ENCODE results near the gene MPP2.

The MPP2 gene, protein sequence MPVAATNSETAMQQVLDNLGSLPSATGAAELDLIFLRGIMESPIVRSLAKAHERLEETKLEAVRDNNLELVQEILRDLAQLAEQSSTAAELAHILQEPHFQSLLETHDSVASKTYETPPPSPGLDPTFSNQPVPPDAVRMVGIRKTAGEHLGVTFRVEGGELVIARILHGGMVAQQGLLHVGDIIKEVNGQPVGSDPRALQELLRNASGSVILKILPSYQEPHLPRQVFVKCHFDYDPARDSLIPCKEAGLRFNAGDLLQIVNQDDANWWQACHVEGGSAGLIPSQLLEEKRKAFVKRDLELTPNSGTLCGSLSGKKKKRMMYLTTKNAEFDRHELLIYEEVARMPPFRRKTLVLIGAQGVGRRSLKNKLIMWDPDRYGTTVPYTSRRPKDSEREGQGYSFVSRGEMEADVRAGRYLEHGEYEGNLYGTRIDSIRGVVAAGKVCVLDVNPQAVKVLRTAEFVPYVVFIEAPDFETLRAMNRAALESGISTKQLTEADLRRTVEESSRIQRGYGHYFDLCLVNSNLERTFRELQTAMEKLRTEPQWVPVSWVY

DNA sequence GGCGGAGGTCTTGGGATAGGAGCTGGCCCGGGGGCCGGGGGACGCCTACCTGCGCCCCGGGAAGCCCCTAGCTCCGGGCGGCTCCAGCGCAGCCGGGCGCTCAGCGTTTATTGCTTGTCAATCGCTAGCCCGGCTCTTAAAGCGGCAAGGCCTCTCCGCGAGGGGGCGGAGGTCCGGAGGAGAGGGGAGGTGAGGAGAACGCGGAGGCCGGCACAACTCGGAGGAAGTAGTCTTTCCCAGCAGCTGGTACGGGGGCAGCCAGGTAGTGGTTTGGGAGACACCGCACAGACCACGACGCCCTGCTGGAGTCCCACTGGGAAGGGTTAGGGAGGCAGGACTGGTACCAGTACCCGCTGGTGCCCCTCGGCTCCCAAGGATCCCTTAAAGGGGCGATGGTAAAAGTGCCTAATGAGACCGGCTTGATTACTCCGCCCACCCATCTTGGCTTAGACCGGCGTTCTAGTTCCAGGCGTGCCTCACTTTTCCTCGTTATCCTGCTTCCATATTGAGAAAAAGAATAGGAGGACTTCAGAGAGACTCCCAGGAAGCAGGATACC lies at the start of gene MPP2:
TSS of gene MPP2 (minus strand) at position 112 of the 557 bp plus-strand sequence. CDS start 3,076 bp downstream, outside the sequence.
- peak; percentile 59 for DNase-seq

DNA sequence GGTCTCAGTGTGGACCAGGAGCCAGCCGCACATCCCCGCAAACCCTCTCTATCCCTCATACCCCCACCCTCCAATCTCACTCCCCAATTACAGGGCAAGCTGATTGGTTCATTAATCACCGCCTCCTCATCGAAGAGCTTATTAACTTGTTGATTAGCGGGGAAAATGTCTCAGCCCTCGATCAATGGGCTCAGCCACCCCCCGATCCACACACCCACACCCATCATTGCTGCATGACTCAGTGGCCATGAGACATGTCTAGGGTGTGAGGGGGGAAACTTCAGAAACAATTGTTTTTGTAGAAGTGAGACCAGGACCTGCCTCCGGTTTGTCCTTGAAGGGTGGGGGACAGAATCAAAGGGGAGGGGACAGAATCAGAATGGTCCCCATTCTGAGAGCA lies 48.9 kb upstream of the MPP2 start:
- no peak for DNase-seq

DNA sequence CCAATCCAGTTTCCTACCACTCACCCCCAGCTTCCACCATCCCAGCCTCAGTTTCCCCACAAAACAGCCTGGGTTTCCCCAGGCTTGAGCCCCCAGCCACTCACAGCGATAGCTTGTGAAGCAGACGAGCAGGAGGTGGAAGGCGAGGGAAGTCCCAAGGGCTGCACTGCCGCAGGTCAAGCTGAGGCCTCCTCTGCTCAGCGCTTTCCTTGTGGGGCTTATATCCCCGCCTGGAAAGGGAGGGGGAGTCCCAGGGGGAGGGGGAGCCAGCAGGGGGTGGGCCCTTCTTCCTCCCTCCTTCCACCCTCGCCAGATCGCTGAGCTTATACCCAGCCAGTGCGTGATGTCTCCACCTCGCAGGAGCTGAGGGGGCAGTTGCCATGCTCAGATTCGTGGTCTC lies 46.4 kb upstream of the MPP2 start, which contains the start of gene PYY:
TSS of gene PYY (minus strand) at position 195 of the 400 bp plus-strand sequence. CDS start 457 bp downstream, outside the sequence.
- DNase-seq, result no peak

DNA sequence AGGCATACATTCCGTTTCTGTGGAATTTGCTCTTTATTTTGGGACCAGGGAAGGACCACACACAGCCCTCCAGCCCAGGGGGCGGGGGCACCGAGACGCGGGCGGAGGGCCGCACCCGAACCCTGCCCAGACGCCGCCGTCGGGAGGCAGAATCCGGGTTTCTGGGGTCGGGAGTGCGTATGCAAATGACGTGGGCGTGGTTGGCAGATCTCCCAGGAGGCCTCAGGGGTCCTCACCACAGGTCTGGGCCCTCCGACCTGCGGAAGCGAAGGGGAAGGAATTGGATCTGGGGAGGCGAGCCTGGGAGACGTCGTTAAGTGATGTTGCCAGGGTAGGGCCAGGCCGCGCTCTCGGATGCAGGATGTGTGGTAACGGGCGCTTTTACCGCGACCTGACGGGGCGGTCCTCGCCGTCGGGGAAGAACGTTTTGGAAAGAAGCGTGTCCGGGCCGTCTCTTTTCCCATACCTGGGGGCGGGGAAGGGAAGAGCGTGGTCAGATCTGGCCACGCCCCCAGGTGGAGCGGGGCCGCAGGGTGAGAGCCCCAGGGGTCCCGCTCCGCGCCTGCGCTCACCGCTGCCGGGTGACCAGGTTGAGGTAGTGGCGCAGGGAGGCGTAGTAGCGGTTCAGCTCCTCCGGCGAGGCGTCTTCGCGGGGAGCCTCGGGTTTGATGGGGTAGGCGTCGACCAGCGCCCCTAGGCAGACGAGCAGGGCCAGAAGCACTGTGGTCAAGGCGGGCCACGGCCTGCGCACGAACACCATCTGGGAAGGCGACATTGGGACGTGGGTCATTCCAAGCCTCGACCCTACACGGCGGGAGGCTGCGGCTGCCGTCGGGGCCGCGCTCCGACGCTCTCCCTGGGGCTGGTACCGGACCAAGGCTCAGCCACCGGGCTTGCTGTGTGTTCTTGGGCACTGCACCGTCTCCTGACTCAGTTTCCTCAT lies 45.7 kb upstream of the MPP2 start:
- DNase-seq, result peak; percentile 39

DNA sequence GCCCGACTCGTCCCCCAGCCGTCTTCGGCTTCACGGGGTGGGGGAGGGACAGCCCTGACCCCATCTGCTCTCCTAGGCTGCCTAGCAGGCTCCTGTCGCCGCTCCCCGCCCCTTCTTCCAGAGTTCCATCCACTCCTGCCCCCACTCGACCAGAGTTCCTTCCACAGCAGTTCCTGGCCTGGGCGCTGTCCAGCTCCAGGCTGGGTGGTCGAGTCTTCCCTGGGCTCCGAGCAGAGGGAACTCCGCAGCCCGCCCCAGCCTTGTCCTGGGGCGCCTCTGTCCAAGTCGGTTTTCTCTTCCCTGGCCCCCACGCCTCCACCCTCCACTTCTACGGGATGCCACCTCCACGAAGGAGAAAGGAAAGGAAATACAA lies 45.0 kb upstream of the MPP2 start:
- no peak for DNase-seq

DNA sequence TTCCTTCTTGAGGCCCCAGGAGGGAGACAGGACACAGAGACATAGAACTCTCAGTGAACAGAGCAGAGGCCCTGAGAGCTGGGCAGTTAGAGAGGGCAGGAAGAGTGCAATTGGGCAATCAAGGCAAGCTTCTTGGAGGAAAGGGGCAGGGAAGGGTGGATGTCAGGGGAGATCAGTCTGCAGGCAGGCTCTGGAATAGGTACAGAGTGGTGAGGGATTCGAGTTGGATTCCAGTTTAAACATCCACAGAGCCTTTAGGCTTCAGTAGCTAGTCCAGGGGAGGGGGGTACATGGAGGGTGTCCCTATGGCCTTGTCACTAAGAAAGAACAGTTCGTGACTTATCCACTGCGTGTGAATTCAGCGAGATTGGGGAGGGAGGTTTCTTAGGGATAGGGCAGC lies 44.4 kb upstream of the MPP2 start:
- DNase-seq, result no peak

DNA sequence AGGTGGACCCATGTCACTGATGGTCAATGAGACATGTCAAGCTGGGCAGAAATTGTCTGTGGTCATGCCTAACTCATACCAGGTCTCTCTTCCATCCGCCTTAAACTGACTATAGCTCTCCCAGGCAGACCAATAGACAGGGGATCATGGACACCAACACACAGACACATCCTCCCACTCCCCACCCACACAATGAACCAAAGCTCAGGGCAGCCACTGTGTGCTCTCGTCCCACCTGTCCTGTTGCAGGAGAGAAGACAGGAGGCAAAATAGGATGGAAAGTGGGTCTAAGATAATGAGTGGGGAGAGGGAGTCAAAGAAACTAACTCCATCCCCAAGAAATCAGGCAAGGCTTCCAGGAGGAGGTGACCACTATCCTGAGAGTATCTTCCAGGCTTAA lies 43.2 kb upstream of the MPP2 start:
- DNase-seq, result no peak

DNA sequence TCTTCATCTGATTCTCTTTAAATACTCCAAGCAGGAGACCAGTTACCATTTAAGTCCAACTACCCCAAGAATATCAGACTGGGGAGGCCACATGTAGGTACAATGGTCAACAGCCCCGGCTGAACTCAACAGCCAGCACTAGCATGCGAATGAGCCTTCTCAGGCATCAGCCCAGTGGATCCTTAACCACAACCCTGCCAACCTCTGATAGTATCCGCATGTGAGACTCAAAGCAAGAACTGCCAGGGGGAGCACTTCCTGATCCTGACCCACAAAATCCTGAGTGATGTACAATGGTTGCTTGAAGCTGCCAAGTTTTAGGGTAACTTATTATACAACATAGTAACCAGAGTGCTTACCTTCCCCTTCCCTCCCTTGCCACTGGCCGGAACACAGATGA lies 42.4 kb upstream of the MPP2 start:
- no peak for DNase-seq

DNA sequence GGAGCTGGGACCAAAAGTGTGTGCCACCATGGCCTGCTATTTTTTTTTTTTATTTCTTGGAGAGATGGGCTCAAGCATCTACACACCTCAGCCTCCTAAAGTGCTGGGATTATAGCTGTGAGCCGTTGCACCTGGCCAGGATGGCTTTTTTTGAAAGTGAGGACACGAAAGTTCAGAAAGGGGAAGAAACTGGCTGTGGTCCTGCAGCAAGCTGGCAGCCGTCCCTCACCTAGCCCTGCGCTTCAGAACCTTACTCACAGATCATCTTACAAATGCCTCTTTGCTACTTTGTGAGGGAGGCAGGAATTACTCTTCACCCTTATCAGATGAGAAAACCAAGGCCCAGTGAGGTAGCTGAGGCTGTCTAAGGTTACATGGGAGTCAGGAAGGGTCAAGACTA lies 39.4 kb upstream of the MPP2 start:
- DNase-seq, result no peak

DNA sequence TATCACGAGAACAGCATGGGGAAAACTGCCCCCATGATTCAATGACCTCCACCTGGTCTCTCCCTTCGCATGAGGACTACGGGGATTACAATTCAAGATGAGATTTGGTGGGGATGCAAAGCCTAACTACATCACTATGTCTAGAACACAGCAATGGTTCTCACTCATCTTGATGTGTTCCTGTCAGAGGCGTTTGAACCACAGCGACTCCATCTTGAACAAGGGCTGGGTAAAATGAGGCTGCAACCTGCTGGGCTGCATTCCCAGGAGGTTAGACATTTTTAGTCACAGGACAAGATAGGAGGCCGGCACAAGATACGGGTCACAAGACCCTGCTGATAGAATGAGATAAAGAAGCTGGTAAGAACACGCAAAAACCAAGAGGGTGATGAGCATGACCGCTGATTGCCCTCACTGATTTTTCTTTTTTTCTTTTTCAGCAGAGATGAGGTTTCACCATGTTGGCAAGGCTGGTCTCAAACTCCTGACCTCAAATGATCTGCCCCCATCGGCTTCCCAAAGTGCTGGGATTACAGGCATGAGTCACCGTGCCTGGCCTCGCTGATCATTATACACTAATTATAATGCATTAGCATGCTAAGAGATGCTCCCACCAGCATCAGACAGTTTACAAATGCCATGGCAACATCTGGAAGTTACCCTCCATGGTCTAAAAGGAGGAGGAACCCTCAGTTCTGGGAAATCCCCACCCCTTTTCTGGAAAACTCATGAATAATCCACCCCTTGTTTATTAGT lies 37.9 kb upstream of the MPP2 start:
- DNase-seq, result no peak

DNA sequence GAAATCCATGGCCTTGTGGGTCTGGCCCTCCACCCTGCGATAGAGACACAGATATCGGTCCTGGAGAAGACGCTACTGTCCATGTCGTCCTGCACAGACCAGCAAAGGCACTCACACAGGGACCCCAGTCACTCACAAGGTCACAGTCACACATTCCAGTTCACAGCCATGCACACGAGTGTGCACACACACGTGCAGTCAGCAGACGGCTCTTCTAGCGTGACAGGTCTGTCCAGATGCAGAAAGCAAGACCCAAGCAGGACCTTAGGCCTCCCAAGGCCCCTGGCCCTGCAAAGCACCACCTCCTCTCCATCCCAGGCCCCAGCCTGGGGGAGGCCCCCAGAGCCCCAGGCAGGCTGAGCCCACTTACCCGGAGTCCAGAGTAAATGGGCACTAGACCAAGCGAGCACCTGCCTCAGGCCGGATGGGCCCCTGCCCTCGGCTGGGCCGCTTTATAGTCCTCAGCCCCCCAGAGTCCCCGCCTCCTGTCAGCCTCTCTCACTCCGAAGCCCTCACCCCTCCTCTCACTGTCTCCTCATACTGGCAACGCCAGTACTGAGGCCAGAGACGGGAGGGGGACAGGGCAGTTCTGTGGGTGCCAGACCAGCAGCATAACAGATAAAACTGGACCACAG lies 34.8 kb upstream of the MPP2 start, which contains the start of gene PPY:
TSS of gene PPY (minus strand) at position 426 of the 635 bp plus-strand sequence. CDS start 822 bp downstream, outside the sequence.
- DNase-seq, result no peak

DNA sequence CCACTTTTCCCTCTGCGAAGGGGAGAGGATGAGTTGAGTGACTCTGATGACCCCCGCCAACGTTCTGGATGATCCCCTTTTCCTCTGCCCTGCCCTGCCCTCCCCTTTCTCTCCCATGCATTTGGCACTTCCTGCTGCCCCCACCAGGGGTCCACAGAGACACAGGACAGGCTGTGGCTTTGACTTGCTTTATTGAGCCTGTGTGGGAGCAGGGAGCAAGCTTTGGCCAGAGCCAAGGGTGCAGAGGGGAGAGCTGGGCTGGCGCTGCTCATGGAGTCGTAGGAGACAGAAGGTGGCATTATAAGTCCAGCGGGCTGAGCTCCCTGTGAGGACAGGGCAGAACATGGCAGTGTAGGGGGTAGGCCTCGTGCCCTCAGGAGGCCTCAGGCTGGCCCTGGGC lies 33.3 kb upstream of the MPP2 start:
- peak; percentile 65 for DNase-seq

DNA sequence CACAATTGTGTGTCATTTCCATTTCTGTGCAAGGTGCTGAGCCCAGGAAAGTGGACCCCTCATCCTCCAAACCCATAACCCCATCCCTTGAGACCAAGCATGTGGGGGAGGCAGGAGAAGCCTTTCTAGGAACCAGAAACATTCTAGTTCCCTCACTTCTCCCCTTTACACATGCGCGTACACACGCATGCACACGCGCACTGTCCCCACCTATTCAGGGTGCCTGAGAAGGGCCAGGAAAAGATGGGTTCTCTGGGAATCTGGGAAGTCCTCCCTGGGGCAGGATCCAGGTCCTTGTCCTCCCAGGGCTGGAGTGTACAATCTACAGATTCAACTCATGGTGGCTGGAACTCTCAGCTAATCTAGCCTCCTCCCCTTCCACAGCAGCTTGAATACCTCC lies 32.5 kb upstream of the MPP2 start:
- no peak for DNase-seq

DNA sequence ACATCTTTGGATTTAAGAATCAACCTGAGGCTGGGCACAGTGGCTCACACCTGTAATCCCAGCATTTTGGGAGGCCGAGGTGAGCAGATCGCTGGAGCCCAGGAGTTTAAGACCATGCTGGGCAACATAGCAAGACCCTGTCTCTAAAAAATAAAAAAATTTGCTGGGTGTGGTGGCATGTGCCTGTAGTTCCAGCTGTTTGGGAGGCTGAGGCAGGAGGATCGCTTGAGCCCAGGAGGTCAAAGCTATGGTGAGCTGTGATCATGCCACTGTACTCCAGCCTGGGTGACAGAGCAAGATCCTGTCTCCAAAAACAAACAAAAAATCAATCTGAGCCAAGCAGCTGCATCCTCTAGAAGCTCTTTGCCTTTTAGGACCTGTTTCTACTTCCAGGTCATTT lies 32.1 kb upstream of the MPP2 start:
- DNase-seq, result peak; percentile 35

DNA sequence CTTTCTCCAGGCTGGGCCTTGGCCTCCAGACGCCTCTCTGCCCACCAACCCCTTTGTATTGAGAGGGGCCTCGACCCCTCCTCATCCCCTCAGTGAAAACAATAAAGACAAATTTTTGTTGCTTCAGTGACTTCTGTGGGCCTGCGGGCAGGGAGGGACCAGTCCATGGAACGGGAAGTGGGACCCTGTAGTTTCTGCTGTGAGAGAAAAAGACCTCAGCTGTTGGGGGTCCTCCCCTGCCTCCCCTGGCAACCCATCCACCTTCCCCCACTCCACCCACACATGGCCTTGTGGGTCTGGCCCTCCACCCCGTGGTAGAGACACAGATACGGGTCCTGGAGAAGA lies 31.5 kb upstream of the MPP2 start:
- DNase-seq, result no peak

DNA sequence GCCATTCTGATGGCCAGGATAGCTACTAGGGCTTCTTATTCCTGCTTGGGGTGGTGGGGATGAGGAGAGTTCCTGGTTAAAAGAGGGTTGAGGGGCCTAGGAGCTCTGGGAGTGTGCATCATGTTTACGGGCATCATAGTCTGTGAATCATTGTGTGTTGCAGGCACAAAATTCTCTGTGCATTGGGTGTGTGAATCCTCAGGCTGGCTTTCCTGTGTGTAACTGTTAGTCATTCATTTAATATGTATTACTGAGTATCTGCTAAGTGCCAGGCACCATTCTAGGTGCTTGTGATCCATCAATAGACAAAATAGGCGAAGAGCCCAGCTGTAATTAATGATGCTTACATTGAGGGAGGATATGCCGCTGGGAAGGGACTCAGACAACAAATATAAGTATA lies 29.1 kb upstream of the MPP2 start:
- no peak for DNase-seq

DNA sequence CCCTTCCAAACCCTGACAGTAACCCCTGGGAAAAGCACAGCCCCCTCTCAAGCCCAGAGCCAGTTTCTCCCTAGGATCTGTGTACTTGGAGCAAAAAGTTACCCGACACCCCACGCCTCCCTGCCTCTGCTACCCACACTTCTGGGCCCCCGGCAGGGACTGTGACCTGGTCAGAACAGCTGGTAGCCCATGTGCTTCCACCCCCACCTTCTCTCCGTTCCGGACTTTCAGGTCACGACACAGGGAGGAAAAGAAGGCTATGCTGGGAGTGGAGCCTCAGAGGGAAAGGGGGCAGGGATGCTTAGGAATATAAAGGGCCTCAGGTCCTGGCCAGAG lies 28.6 kb upstream of the MPP2 start:
- DNase-seq, result no peak

DNA sequence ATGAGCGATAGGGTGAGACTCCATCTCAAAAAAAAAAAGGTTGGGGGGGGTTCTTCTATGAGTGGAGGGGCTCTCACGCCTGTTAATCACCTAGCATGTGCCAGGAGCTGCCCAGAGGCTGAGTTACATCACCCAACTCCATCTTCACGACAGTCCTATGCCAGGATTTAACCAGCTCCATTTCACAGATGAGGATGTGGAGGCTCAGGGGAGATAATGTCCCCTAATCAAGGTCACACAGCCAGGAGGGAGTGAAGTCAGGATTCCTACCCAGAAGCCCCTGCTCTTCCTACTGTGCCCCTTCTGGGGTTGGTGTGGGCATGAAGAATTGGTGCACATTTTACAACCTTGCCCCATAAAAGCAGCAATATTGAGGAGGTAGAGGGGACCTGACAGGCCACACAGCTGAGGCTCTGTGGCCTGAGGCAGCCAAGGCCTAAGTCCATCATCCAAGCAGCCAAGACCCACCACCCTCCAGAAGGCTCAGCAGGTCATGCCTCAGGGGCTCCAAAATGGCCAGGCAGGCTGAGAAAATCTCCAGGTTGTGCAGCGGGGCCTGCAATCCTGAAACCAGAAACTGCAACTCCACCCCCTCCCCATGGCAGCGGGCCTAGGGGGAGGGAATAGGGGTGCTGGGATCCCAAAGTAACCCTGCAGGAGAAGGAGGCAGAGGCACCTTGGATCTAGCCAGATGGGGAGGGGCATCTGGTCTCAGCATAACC lies 28.0 kb upstream of the MPP2 start:
- DNase-seq, result no peak

DNA sequence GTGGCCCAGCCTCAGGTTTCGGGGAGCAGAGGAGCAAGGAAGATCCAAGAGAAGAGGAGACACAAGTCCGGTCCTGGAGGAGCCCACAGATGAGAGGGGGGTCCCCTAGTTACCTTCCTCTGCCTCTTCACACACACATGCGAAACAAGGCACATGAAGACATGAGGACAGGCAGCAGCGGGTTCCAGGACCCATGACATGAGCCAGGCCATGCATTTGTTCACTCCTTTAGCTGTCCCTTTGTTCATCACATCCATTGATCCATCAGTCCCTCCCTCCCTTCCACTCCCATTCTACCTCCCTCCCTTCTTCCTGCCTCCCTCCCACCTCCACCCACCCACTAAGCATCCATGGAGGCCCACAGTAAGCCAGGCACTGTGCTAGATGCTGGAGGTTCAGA lies 25.6 kb upstream of the MPP2 start:
- no peak for DNase-seq

DNA sequence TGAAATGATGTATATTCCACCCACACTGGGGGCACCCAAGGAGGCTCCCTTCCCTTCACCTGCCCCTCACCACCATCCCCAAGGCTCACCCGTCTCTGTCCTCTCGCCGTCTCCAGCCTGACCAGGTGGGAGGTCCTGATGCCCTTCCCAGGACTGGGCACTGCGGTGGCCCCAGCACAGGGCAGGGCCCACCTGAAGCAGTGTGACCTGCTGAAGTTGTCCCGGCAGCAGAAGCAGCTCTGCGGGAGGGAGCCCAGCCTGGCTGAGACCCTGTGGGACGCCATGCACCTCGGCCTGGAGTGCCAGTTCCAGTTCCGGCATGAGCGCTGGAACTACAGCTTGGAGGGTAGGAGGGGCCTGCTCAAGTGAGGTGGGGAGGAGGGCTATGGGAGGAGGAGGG lies 25.0 kb upstream of the MPP2 start:
- DNase-seq, result no peak

DNA sequence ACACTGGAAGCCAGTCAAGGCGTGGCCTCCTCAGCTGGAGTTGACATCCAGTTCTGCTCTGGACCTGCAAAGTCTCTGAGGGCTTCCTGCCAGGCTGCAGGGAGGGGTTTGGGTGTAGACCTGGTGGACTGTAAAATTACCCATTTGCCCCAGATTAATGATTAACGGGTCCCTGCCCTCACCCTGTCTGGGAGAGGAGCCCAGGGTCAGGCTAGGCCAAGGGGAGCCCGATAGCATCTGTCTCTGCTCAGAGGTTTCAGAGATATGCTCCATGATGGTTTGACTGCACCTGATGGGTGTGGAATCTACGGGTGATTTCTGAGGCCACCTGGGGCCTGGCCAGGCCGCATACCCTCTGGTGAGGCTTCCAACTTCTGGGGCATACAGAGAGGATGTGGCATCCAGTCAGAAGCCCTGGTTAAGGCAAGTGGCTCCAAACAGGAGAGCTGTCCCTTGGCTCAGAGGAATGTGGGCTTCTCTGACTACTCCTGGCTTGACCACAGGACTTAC lies 23.8 kb upstream of the MPP2 start:
- DNase-seq, result peak; percentile 88

Data from DMS53 (cell line).